Loucy (cell line): ENCODE data around the gene RSF1.

Experiments
- H2AFZ ChIP-seq: fragments of 200-600 bp; sonication (generic); 2 replicates; pipeline ENCODE4 v1.6.0; 2016; ENCODE audit warnings: antibody characterized with exemption, mild to moderate bottlenecking, low read length, moderate library complexity
- H3F3A ChIP-seq: fragments of 200-600 bp; 2 replicates; pipeline ENCODE4 v1.6.0; 2016; ENCODE audit warnings: antibody characterized with exemption, low read depth, mild to moderate bottlenecking
- H3K27me3 ChIP-seq: fragments of 200-600 bp; sonication (generic); 2 replicates; pipeline ENCODE4 v1.6.1; 2014; ENCODE audit warnings: low read length, mild to moderate bottlenecking; ENCODE audit not compliant: insufficient read depth, poor library complexity, severe bottlenecking
- H3K36me3 ChIP-seq: fragments of 200-600 bp; sonication (generic); 2 replicates; pipeline ENCODE4 v1.6.1; 2016; ENCODE audit warnings: low read length; ENCODE audit not compliant: insufficient read depth
- H3K4me1 ChIP-seq: fragments of 200-600 bp; sonication (generic); 2 replicates; pipeline ENCODE4 v1.5.1; 2014; ENCODE audit warnings: low read length, mild to moderate bottlenecking; ENCODE audit not compliant: insufficient read depth, poor library complexity, severe bottlenecking
- H3K4me2 ChIP-seq: fragments of 200-600 bp; sonication (generic); 2 replicates; pipeline ENCODE4 v1.6.0; 2014; ENCODE audit warnings: antibody characterized with exemption, low read length, low read depth, mild to moderate bottlenecking; ENCODE audit not compliant: poor library complexity, severe bottlenecking
- H3K4me3 ChIP-seq: fragments of 200-600 bp; sonication (generic); 2 replicates; pipeline ENCODE4 v1.5.1; 2014; ENCODE audit warnings: low read length, mild to moderate bottlenecking, mixed read lengths; ENCODE audit not compliant: poor library complexity, severe bottlenecking
- H3K79me2 ChIP-seq: fragments of 200-600 bp; sonication (generic); 2 replicates; pipeline ENCODE4 v1.6.1; 2014; ENCODE audit warnings: low read length; ENCODE audit not compliant: insufficient read depth
- H3K9ac ChIP-seq: fragments of 200-600 bp; sonication (generic); 2 replicates; pipeline ENCODE4 v1.6.0; 2014; ENCODE audit warnings: mild to moderate bottlenecking, low read depth, low read length, moderate library complexity; ENCODE audit not compliant: poor library complexity, severe bottlenecking
- H3K9me2 ChIP-seq: fragments of 200-600 bp; sonication (generic); replicated peaks from 2 replicates; pipeline ENCODE4 v1.6.1; 2016; ENCODE audit warnings: low read depth, low read length, mixed read lengths
- H3K9me3 ChIP-seq: fragments of 200-600 bp; sonication (generic); 2 replicates; pipeline ENCODE4 v1.6.1; 2014; ENCODE audit warnings: mild to moderate bottlenecking, antibody characterized with exemption, low read length, low read depth; ENCODE audit not compliant: insufficient read depth
- H4K20me1 ChIP-seq: fragments of 200-600 bp; sonication (generic); 2 replicates; pipeline ENCODE4 v1.6.0; 2014; ENCODE audit warnings: antibody characterized with exemption, low read length, mild to moderate bottlenecking; ENCODE audit not compliant: insufficient read depth, poor library complexity, severe bottlenecking
- CTCF ChIP-seq: fragments of 200-600 bp; sonication (generic); conservative IDR thresholded peaks from 2 replicates; pipeline ENCODE4 v1.5.1; 2014; ENCODE audit warnings: mild to moderate bottlenecking, antibody characterized with exemption, low read length
- EZH2phosphoT487 ChIP-seq: fragments of 200-600 bp; IDR thresholded peaks from 2 replicates; pipeline ENCODE4 v1.6.1; 2018; ENCODE audit warnings: antibody characterized with exemption, mild to moderate bottlenecking, moderate library complexity, borderline replicate concordance

Gene RSF1

GRCh38 chr11:77660947-77661346, 159.6 kb downstream of the RSF1 start:
- TF ChIP-seq EZH2phosphoT487, result no peak
- no peak for TF ChIP-seq CTCF
- no peak overlapping the region for H3K9ac ChIP-seq
- H4K20me1 ChIP-seq, result no peaks in the 10 kb centered on the region
- no peaks in the 10 kb centered on the region for H3F3A ChIP-seq
- no peak overlapping the region for H3K4me2 ChIP-seq
- H2AFZ ChIP-seq, result no peak overlapping the region
- H3K79me2 ChIP-seq, result no peaks in the 10 kb centered on the region
- H3K9me2 ChIP-seq, result no peaks in the 10 kb centered on the region
- no peaks in the 10 kb centered on the region for H3K4me1 ChIP-seq
- H3K27me3 ChIP-seq, result no peaks in the 10 kb centered on the region
- H3K4me3 ChIP-seq, result no peak overlapping the region
- H3K36me3 ChIP-seq, result peaks cover 13% of the 10 kb centered on the region; the same call in 1 of the 2 replicates
- no peaks in the 10 kb centered on the region for H3K9me3 ChIP-seq

- Histone ChIP-seq H4K20me1 (no peaks in the 10 kb centered on the region), H3K9me3 (no peaks in the 10 kb centered on the region), H2AFZ (no peak overlapping the region), H3K4me1 (no peaks in the 10 kb centered on the region), H3K9me2 (no peaks in the 10 kb centered on the region), H3K36me3 (no peaks in the 10 kb centered on the region), H3K27me3 (no peaks in the 10 kb centered on the region), H3K79me2 (no peaks in the 10 kb centered on the region), H3K9ac (no peak overlapping the region), H3K4me3 (no peak overlapping the region), H3K4me2 (no peak overlapping the region), H3F3A (no peaks in the 10 kb centered on the region)
- TF ChIP-seq CTCF (no peak), EZH2phosphoT487 (no peak)
Observed at GRCh38 chr11:77658213-77659013, 162.1 kb downstream of the RSF1 start.

GRCh38 chr11:77656362-77656761, 164.2 kb downstream of the RSF1 start:
- Histone ChIP-seq H3K4me2 (no peak overlapping the region), H3F3A (no peaks in the 10 kb centered on the region), H2AFZ (no peak overlapping the region), H3K79me2 (no peaks in the 10 kb centered on the region), H3K4me1 (no peaks in the 10 kb centered on the region), H4K20me1 (no peaks in the 10 kb centered on the region), H3K36me3 (no peaks in the 10 kb centered on the region), H3K4me3 (no peak overlapping the region), H3K9ac (no peak overlapping the region), H3K9me2 (no peaks in the 10 kb centered on the region), H3K9me3 (no peaks in the 10 kb centered on the region), H3K27me3 (no peaks in the 10 kb centered on the region)
- no peak for TF ChIP-seq EZH2phosphoT487
- no peak for TF ChIP-seq CTCF
